Smooth muscle cell of the umbilical artery (primary cell): ENCODE measurements around the gene SPINDOC. TPM values are rescaled to one million over a fixed set of nuclear protein-coding genes. Genes with fewer than 3 reads are reported as not detected.

ENCODE experiments used
- total RNA-seq: library from RNA; depleted of rRNA; stranded (reverse); fragments of >200 nt; gene quantifications from 2 replicates; pipeline ENCODE4 v1.2.3, GENCODE V29; 2014

Gene SPINDOC
- 14.0 and 23.2 TPM in 2 replicates for total RNA-seq

GRCh38 chr11:63813035-63813562 is at the start of gene SPINDOC:
SPINDOC (plus strand) TSS chr11:63813456; CDS start chr11:63813687, 231 bp downstream.

GRCh38 chr11:63768237-63769041 is 44.8 kb upstream of the SPINDOC start, which contains the start of gene ZFTA:
ZFTA (minus strand) TSS chr11:63768775; CDS start chr11:63768622, 153 bp downstream.

GRCh38 chr11:63838678-63839507 is 25.6 kb downstream of the SPINDOC start, which contains the start of gene MARK2:
MARK2 (plus strand) TSS chr11:63839110; CDS start chr11:63839507, 397 bp downstream.

Other genes with a start within 250 kb of the SPINDOC start
- gene PLAAT3, start 199.0 kb upstream of the SPINDOC start, total RNA-seq = 6.7 and 11.9 TPM in 2 replicates
- gene ATL3, start 142.1 kb upstream of the SPINDOC start, total RNA-seq = 92.6 and 99.6 TPM in 2 replicates
- gene RTN3, start 132.0 kb upstream of the SPINDOC start, total RNA-seq = 55.5 and 89.0 TPM in 2 replicates
- 8.9 and 18.8 TPM in 2 replicates for gene ZFTA, start 44.7 kb upstream of the SPINDOC start, total RNA-seq
- 7.7 and 12.6 TPM in 2 replicates for gene MARK2, start 25.7 kb downstream of the SPINDOC start, total RNA-seq
- gene RCOR2, start 103.7 kb downstream of the SPINDOC start, total RNA-seq = 2.7 and 4.0 TPM in 2 replicates
- gene NAA40, start 125.5 kb downstream of the SPINDOC start, total RNA-seq = 11.9 and 13.9 TPM in 2 replicates
- gene COX8A, start 161.2 kb downstream of the SPINDOC start, total RNA-seq = 255 and 284 TPM in 2 replicates
- gene OTUB1, start 173.0 kb downstream of the SPINDOC start, total RNA-seq = 42.8 and 45.6 TPM in 2 replicates
- gene FLRT1, start 222.5 kb downstream of the SPINDOC start, total RNA-seq = 0.09 and 0.59 TPM in 2 replicates